SH-SY5Y (cell line): ENCODE results near the gene TCF7.

Experiments
- GATA2 ChIP-seq: IDR thresholded peaks from 2 replicates; pipeline ENCODE4 v1.6.1; 2011; ENCODE audit warnings: mild to moderate bottlenecking, low read depth, low read length
- GATA3 ChIP-seq: IDR thresholded peaks from 2 replicates; pipeline ENCODE4 v1.6.1; 2011; ENCODE audit warnings: low read depth, mild to moderate bottlenecking, low read length, moderate library complexity

GRCh38 chr5:134143431-134143830 is 28.9 kb downstream of the TCF7 start:
- TF ChIP-seq GATA2 (no peak), GATA3 (no peak)
